Measurements from ENCODE around the gene ZNF48. TPM values are rescaled to one million over a fixed set of nuclear protein-coding genes. Genes with fewer than 3 reads are reported as not detected.
"Not testable (repeated sequence)": the region's sequence is repeated elsewhere in the genome, so short reads cannot be mapped to it uniquely, and the experiment has no call there.

Gene ZNF48
- polyA plus RNA-seq, 1 experiment = 4.6 TPM

- ChIA-PET CTCF (interaction anchor here (0.9 to 2.1 kb wide), 8 partner anchors 8 to 302 kb away, joined by 3 to 8 read pairs (median 5); partner anchors contain the start of genes ZNF771 and ZNF785), POLR2A (no interaction called here)
- Histone ChIP-seq H3K27me3 (ENCODE audit: control insufficient read depth, insufficient read depth, low read length) (no peaks in the 10 kb centered on the region), H3K4me3 (ENCODE audit: low read depth, low read length) (peak overlapping the region; percentile 81), H3K36me3 (ENCODE audit: control insufficient read depth, insufficient read depth, low read length) (peaks cover 4% of the 10 kb centered on the region)
- no peak for TF ChIP-seq CTCF (IDR thresholded peaks at IDR 0.05; ENCODE audit: insufficient read depth, low read depth, low read length)
- DNase-seq (ENCODE audit: low read depth) = no peak
These were observed 547 bp upstream of the ZNF48 start for GRCh38 chr16:30394592-30395154.

GRCh38 chr16:30395992-30396585, 869 bp downstream of the ZNF48 start:
- ChIA-PET POLR2A (no interaction called here), CTCF (interaction anchor here (1.1 to 2.1 kb wide), 6 partner anchors 9 to 27 kb away, joined by 3 to 8 read pairs (median 5); partner anchors contain the start of gene ZNF771)
- Histone ChIP-seq H3K36me3 (ENCODE audit: control insufficient read depth, insufficient read depth, low read length) (peaks cover 4% of the 10 kb centered on the region), H3K4me3 (ENCODE audit: low read depth, low read length) (peak overlapping the region; percentile 81), H3K27me3 (ENCODE audit: control insufficient read depth, insufficient read depth, low read length) (no peaks in the 10 kb centered on the region)
- no peak for TF ChIP-seq CTCF (IDR thresholded peaks at IDR 0.05; ENCODE audit: insufficient read depth, low read depth, low read length)
- no peak for DNase-seq (ENCODE audit: low read depth)

- CTCF ChIA-PET = interaction anchor here (1.1 to 2.1 kb wide), 4 partner anchors 8 to 19 kb away, joined by 3 to 8 read pairs (median 6); partner anchors contain the start of gene ZNF771
- H3K27me3 ChIP-seq (ENCODE audit: control insufficient read depth, insufficient read depth, low read length); POLR2A ChIA-PET; H3K36me3 ChIP-seq (ENCODE audit: control insufficient read depth, insufficient read depth, low read length); H3K4me3 ChIP-seq (ENCODE audit: low read depth, low read length); DNase-seq (ENCODE audit: low read depth): not testable (repeated sequence)
These were observed 1.4 kb downstream of the ZNF48 start for GRCh38 chr16:30396627-30397026.

GRCh38 chr16:30397056-30397455, 1.8 kb downstream of the ZNF48 start:
- ChIA-PET POLR2A (no interaction called here), CTCF (interaction anchor here (1.4 kb wide), 1 partner anchor 10 kb away, joined by 4 read pairs; the partner anchor contains the start of gene ZNF771)
- no peaks in the 10 kb centered on the region for H3K27me3 ChIP-seq (ENCODE audit: control insufficient read depth, insufficient read depth, low read length)
- H3K4me3 ChIP-seq (ENCODE audit: low read depth, low read length) = no peak overlapping the region
- no peak for TF ChIP-seq CTCF (IDR thresholded peaks at IDR 0.05; ENCODE audit: insufficient read depth, low read depth, low read length)
- peaks cover 4% of the 10 kb centered on the region for H3K36me3 ChIP-seq (ENCODE audit: control insufficient read depth, insufficient read depth, low read length)
- no peak for DNase-seq (ENCODE audit: low read depth)

- H3K36me3 ChIP-seq (ENCODE audit: control insufficient read depth, insufficient read depth, low read length) = peaks cover 4% of the 10 kb centered on the region
- no peaks in the 10 kb centered on the region for H3K27me3 ChIP-seq (ENCODE audit: control insufficient read depth, insufficient read depth, low read length)
- ChIA-PET POLR2A (interaction anchor here (0.5 kb wide), 1 partner anchor 63 kb away, joined by 7 read pairs; no protein-coding TSS in a partner anchor), CTCF (interaction anchor here (1.4 kb wide), 1 partner anchor 9 kb away, joined by 4 read pairs; the partner anchor contains the start of gene ZNF771)
- no peak for DNase-seq (ENCODE audit: low read depth)
- no peak for TF ChIP-seq CTCF (IDR thresholded peaks at IDR 0.05; ENCODE audit: insufficient read depth, low read depth, low read length)
- H3K4me3 ChIP-seq (ENCODE audit: low read depth, low read length) = no peak overlapping the region
These were observed 2.8 kb downstream of the ZNF48 start for GRCh38 chr16:30397776-30398660.
